Activated naive CD4-positive, alpha-beta T cell treated with anti-CD3 and anti-CD28 coated beads, Interleukin-2, amount 10 ng/mL, durations not matched to agents 7 days and 5 days (primary cell): ENCODE results near the gene GPRASP3.

ENCODE experiments used
- CTCF ChIA-PET: fragments of 350-600 bp; sonication (Branson Sonifier 250); formaldehyde crosslinking; loops from one replicate; lab custom pipeline; 2021; ENCODE audit warnings: antibody characterized with exemption; lab: Charles Lee
- DNase-seq: peaks from one replicate; pipeline ENCODE4 v3.0.0-alpha.2; 2020
- H3K27ac Mint-ChIP-seq: one replicate; pipeline ENCODE4 v1.8.0; 2021; ENCODE audit warnings: mild to moderate bottlenecking, moderate library complexity, mixed read lengths
- H3K27me3 Mint-ChIP-seq: one replicate; pipeline ENCODE4 v1.8.0; 2021; ENCODE audit warnings: mild to moderate bottlenecking, mixed read lengths
- H3K36me3 Mint-ChIP-seq: one replicate; pipeline ENCODE4 v1.8.0; 2021; ENCODE audit warnings: mixed read lengths
- H3K4me1 Mint-ChIP-seq: one replicate; pipeline ENCODE4 v1.8.0; 2021; ENCODE audit warnings: mixed read lengths
- H3K4me3 Mint-ChIP-seq: one replicate; pipeline ENCODE4 v1.8.0; 2021; ENCODE audit warnings: mild to moderate bottlenecking, moderate library complexity, mixed read lengths
- H3K9me3 Mint-ChIP-seq: one replicate; pipeline ENCODE4 v1.8.0; 2021; ENCODE audit warnings: mixed read lengths

Gene GPRASP3

GRCh38 chrX:102723456-102723855, 2.9 kb downstream of the GPRASP3 start:
- Mint-ChIP-seq H3K36me3 (peaks cover 1% of the 10 kb centered on the region), H3K27ac (no peak overlapping the region), H3K27me3 (no peaks in the 10 kb centered on the region), H3K4me1 (peaks cover 12% of the 10 kb centered on the region), H3K4me3 (no peak overlapping the region), H3K9me3 (no peaks in the 10 kb centered on the region)
- CTCF ChIA-PET, result no interaction called here
- DNase-seq, result no peak

GRCh38 chrX:102727761-102728160, 7.2 kb downstream of the GPRASP3 start:
- Mint-ChIP-seq H3K4me3 (no peak overlapping the region), H3K4me1 (no peaks in the 10 kb centered on the region), H3K27me3 (no peaks in the 10 kb centered on the region), H3K9me3 (no peaks in the 10 kb centered on the region), H3K27ac (no peak overlapping the region), H3K36me3 (no peaks in the 10 kb centered on the region)
- no peak for DNase-seq
- CTCF ChIA-PET, result no interaction called here

- CTCF ChIA-PET, result no interaction called here
- Mint-ChIP-seq H3K36me3 (no peaks in the 10 kb centered on the region), H3K27me3 (no peaks in the 10 kb centered on the region), H3K27ac (no peak overlapping the region), H3K4me3 (no peak overlapping the region), H3K9me3 (no peaks in the 10 kb centered on the region), H3K4me1 (no peaks in the 10 kb centered on the region)
- DNase-seq, result no peak
Measured at GRCh38 chrX:102728646-102729045, 8.1 kb downstream of the GPRASP3 start.

GRCh38 chrX:102739657-102740056, 19.1 kb downstream of the GPRASP3 start:
- no peak overlapping the region for H3K27ac Mint-ChIP-seq
- no peak for DNase-seq
- H3K4me3 Mint-ChIP-seq, result no peak overlapping the region
- H3K4me1 Mint-ChIP-seq, result no peaks in the 10 kb centered on the region
- no peaks in the 10 kb centered on the region for H3K36me3 Mint-ChIP-seq
- no peaks in the 10 kb centered on the region for H3K9me3 Mint-ChIP-seq
- CTCF ChIA-PET, result no interaction called here
- no peaks in the 10 kb centered on the region for H3K27me3 Mint-ChIP-seq

GRCh38 chrX:102744307-102744706, 23.8 kb downstream of the GPRASP3 start:
- Mint-ChIP-seq H3K4me3 (no peak overlapping the region), H3K9me3 (no peaks in the 10 kb centered on the region), H3K4me1 (peaks cover 2% of the 10 kb centered on the region), H3K27me3 (peaks cover 6% of the 10 kb centered on the region), H3K27ac (no peak overlapping the region), H3K36me3 (no peaks in the 10 kb centered on the region)
- CTCF ChIA-PET, result no interaction called here
- DNase-seq, result no peak

GRCh38 chrX:102745513-102745856, 24.9 kb downstream of the GPRASP3 start:
- no peak for DNase-seq
- Mint-ChIP-seq H3K4me3 (peak overlapping the region; percentile 63), H3K36me3 (no peaks in the 10 kb centered on the region), H3K27ac (no peak overlapping the region), H3K27me3 (peaks cover 6% of the 10 kb centered on the region), H3K4me1 (peaks cover 2% of the 10 kb centered on the region), H3K9me3 (no peaks in the 10 kb centered on the region)
- CTCF ChIA-PET, result no interaction called here

- H3K4me1 Mint-ChIP-seq, result peaks cover 2% of the 10 kb centered on the region
- peak overlapping the region; percentile 63 for H3K4me3 Mint-ChIP-seq
- H3K27me3 Mint-ChIP-seq, result peaks cover 6% of the 10 kb centered on the region
- CTCF ChIA-PET, result no interaction called here
- H3K9me3 Mint-ChIP-seq, result no peaks in the 10 kb centered on the region
- H3K27ac Mint-ChIP-seq, result no peak overlapping the region
- H3K36me3 Mint-ChIP-seq, result no peaks in the 10 kb centered on the region
- DNase-seq, result peak; percentile 33
Measured at GRCh38 chrX:102745857-102746584, 25.5 kb downstream of the GPRASP3 start.

- Mint-ChIP-seq H3K9me3 (no peaks in the 10 kb centered on the region), H3K4me1 (peaks cover 10% of the 10 kb centered on the region), H3K27ac (no peak overlapping the region), H3K27me3 (no peaks in the 10 kb centered on the region), H3K4me3 (no peak overlapping the region), H3K36me3 (no peaks in the 10 kb centered on the region)
- DNase-seq, result no peak
- CTCF ChIA-PET, result no interaction called here
Measured at GRCh38 chrX:102765217-102765616, 44.7 kb downstream of the GPRASP3 start.

- Mint-ChIP-seq H3K27me3 (no peaks in the 10 kb centered on the region), H3K36me3 (no peaks in the 10 kb centered on the region), H3K4me3 (no peak overlapping the region), H3K27ac (no peak overlapping the region), H3K4me1 (peaks cover 13% of the 10 kb centered on the region), H3K9me3 (no peaks in the 10 kb centered on the region)
- DNase-seq, result no peak
- CTCF ChIA-PET, result no interaction called here
Measured at GRCh38 chrX:102765809-102766208, 45.3 kb downstream of the GPRASP3 start.

GRCh38 chrX:102767287-102767686, 46.7 kb downstream of the GPRASP3 start:
- H3K36me3 Mint-ChIP-seq, result peaks cover 2% of the 10 kb centered on the region
- H3K4me3 Mint-ChIP-seq, result no peak overlapping the region
- H3K9me3 Mint-ChIP-seq, result no peaks in the 10 kb centered on the region
- H3K27ac Mint-ChIP-seq, result no peak overlapping the region
- no peak for DNase-seq
- no peaks in the 10 kb centered on the region for H3K27me3 Mint-ChIP-seq
- peaks cover 16% of the 10 kb centered on the region for H3K4me1 Mint-ChIP-seq
- CTCF ChIA-PET, result no interaction called here

- Mint-ChIP-seq H3K4me1 (peaks cover 16% of the 10 kb centered on the region), H3K9me3 (no peaks in the 10 kb centered on the region), H3K27me3 (no peaks in the 10 kb centered on the region), H3K27ac (peak overlapping the region; percentile 93), H3K36me3 (peaks cover 3% of the 10 kb centered on the region), H3K4me3 (peak overlapping the region; percentile 98)
- peak; percentile 87 for DNase-seq
- CTCF ChIA-PET, result no interaction called here
Measured at GRCh38 chrX:102768987-102769761, 48.6 kb downstream of the GPRASP3 start.
